ENCODE measurements around the gene PRKD1.
"Not testable (repeated sequence)": the region's sequence is repeated elsewhere in the genome, so short reads cannot be mapped to it uniquely, and the experiment has no call there.

- not testable (repeated sequence) for TF ChIP-seq EZH2 (IDR thresholded peaks at IDR 0.05; ENCODE audit: borderline replicate concordance, low read length); CTCF (IDR thresholded peaks at IDR 0.05; ENCODE audit: low read length)
Measured at GRCh38 chr14:29777142-29777541, 150.5 kb downstream of the PRKD1 start.
